GM10248 (cell line): ENCODE results near the gene MYADM.

Source experiments
- CTCF ChIA-PET: fragments of 300-600 bp; sonication (Branson Sonifier 250); formaldehyde crosslinking; extraction: SDS; loops from one replicate; lab custom pipeline; 2021; ENCODE audit warnings: antibody characterized with exemption; lab: Yijun Ruan, JAX
- POLR2A ChIA-PET: fragments of 350-650 bp; sonication (Branson Sonifier 250); formaldehyde crosslinking; extraction: SDS; loops from one replicate; lab custom pipeline; 2020; ENCODE audit warnings: antibody characterized with exemption; lab: Yijun Ruan, JAX
- DNase-seq: peaks from one replicate; pipeline ENCODE4 v3.0.0; 2012; ENCODE audit errors: extremely low spot score
- TF ChIP-seq, protein P1 (sequence below): IDR thresholded peaks from 2 replicates; pipeline ENCODE4 v1.5.1; 2012; ENCODE audit warnings: mild to moderate bottlenecking, low read depth; ENCODE audit errors: extremely low read depth, missing control alignments, control extremely low read depth

Gene MYADM

DNA sequence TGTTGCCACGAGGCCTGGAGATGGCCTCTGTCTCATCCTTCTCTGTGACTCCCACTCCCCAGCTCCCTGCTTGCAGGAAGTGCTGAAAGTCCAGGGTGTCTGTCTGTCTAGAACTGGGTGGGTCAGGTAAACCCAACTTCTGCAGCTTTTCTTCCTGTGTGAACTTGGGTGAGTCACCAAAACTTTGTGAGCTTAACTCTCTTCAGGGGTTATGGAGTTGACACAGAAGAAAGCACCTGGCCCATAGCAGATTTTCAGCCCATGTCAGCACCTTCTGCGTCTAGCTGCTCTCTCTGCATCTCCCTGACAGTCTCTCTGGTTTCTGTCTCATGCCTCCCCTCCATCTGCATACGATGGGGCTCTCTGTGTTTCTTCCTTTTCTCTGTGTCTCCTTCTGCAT lies 37.2 kb downstream of the MYADM start:
- POLR2A ChIA-PET: no interaction called here

DNA sequence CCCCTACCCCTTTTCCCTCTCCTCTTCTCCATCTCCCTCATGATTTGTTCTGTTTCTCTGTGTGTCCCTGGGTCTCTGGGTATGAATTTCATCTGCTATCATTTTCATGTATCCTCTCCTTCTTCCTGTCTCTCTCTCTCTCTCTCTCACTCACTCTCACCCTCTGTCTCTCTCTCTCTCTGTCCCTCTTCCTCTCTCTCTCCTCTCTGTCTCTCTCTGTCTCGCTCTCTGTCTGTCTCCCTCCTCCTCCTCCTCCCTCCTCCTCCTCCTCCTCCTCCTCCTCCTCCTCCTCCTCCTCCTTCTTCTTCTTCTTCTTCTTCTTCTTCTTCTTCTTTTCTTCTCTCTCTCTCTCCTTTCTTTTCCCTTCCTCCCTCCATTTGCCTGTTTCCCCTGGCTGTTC lies 38.1 kb downstream of the MYADM start:
- TF ChIP-seq, protein P1, sequence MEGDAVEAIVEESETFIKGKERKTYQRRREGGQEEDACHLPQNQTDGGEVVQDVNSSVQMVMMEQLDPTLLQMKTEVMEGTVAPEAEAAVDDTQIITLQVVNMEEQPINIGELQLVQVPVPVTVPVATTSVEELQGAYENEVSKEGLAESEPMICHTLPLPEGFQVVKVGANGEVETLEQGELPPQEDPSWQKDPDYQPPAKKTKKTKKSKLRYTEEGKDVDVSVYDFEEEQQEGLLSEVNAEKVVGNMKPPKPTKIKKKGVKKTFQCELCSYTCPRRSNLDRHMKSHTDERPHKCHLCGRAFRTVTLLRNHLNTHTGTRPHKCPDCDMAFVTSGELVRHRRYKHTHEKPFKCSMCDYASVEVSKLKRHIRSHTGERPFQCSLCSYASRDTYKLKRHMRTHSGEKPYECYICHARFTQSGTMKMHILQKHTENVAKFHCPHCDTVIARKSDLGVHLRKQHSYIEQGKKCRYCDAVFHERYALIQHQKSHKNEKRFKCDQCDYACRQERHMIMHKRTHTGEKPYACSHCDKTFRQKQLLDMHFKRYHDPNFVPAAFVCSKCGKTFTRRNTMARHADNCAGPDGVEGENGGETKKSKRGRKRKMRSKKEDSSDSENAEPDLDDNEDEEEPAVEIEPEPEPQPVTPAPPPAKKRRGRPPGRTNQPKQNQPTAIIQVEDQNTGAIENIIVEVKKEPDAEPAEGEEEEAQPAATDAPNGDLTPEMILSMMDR: no peak
- ChIA-PET POLR2A (no interaction called here), CTCF (interaction anchor here (1.3 kb wide), 1 partner anchor 119 kb away, joined by 3 read pairs; no protein-coding TSS in a partner anchor)
- no peak for DNase-seq

More for the DNA sequence above, 37.2 kb downstream of the MYADM start:
- TF ChIP-seq, protein P1: no peak
- no peak for DNase-seq
- CTCF ChIA-PET: interaction anchor here (1.0 to 1.1 kb wide), 2 partner anchors 13 to 32 kb away, joined by 3 read pairs; no protein-coding TSS in a partner anchor

DNA sequence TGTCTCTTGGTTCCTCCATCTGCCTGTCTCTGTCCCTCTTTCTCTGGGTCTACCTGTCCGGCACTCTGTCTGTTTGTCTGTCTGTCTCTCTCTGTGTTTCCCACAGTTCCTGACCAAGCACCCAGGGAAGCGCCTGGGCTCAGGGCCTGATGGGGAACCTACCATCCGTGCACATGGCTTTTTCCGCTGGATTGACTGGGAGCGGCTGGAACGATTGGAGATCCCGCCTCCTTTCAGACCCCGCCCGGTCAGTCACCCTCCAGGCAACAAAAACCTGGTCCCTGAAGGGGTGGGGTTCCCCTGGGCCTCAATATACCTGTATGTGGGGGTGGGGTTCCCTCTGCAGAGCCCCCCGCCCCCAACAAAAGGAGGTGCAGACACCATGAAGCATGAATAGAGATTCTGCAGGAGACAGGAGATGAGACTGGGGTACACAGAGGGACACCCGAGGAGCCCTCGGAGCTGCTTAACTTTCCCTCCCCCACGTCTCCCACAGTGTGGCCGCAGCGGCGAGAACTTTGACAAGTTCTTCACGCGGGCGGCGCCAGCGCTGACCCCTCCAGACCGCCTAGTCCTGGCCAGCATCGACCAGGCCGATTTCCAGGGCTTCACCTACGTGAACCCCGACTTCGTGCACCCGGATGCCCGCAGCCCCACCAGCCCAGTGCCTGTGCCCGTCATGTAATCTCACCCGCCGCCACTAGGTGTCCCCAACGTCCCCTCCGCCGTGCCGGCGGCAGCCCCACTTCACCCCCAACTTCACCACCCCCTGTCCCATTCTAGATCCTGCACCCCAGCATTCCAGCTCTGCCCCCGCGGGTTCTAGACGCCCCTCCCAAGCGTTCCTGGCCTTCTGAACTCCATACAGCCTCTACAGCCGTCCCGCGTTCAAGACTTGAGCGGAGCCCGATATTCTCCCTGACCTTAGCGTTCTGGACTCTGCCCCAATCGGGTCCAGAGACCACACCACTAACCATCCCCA lies 38.8 kb downstream of the MYADM start:
- POLR2A ChIA-PET: no interaction called here
- CTCF ChIA-PET: interaction anchor here (1.3 to 1.5 kb wide), 2 partner anchors 11 to 118 kb away, joined by 3 to 4 read pairs; no protein-coding TSS in a partner anchor
- TF ChIP-seq, protein P1: peak; percentile 69
- DNase-seq: peak; percentile 80

DNA sequence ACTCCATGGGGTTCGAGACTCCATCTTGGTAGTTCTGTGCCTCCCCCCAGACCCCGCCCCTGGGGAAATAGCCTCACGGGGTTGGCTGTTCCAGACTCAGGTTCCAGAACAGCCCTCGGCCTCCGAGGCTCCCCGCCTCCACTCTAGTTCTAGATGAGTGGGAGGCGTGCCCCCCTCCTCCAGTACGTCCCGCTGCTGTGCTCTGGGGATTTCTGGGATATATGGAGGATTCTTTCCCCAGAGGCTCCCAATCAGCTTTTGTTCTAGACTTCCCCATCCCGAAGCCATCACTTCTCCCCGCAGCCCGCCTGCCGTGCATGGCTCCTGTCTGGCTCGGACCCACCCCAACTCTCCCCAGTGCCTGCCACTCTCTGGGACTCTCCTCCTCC lies 39.5 kb downstream of the MYADM start:
- ChIA-PET CTCF (interaction anchor here (1.3 to 1.5 kb wide), 2 partner anchors 10 to 117 kb away, joined by 3 to 4 read pairs; no protein-coding TSS in a partner anchor), POLR2A (no interaction called here)
- TF ChIP-seq, protein P1: no peak
- no peak for DNase-seq

DNA sequence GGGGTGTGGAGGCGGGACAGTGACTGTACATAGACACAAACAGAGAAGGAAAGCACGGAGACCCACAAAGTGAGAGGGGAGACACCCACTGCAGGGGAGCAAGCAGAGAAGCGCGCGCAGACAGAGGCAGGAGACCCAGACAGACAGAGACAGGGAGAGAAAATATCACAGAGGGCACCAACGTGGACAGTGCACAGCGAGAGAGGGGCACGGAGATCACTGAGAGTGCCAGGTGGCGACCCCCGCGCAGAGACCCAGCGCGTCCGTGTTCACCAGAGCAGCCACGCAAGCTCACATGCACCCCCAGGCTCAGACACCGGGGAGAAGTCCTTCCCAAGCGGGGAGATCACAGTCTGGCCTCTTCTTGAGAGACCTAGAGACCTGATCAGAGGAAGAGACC lies 40.0 kb downstream of the MYADM start:
- TF ChIP-seq, protein P1: no peak
- ChIA-PET POLR2A (no interaction called here), CTCF (interaction anchor here (1.5 kb wide), 1 partner anchor 9 kb away, joined by 4 read pairs; no protein-coding TSS in a partner anchor)
- no peak for DNase-seq

DNA sequence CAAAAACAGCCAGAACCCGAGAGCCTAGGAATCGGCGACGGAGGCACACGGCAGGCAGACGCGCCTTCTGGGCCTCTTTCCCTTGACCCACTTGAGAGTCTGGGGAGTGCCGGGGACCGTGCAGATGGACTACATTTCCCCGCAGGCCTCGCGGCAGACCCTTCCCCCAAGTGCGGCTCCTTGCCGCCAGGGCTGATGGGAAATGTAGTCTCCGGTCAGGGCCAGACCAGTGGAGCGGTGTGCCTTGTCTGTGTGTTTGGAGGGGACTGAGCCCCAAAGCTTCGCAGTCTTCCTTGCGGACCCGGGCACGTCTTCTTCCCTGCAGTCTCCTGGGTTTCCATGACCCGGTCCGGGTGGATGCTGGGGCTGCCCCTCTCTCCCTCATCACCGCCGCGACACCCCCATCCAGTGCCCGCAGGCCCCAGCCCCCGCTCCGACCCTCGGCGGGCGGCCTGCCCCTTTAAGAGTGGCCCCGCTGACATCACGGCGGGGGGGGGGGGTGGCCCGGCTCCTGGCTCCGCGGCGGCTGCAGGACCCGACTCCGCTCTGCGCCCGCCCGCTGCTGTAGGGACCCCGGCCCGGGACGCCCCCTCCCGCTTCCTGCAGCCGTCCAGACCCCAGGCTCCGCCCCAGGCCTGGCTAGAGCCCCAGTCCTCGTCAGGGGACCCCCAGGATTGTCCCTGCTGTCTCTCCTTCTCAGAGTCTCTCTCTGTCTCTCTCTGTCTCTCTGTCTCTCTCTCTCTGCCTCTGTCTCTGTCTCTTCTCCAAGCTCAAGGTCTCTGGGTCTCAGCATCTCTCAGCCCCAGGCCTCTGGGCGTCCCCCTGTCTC lies 40.6 kb downstream of the MYADM start:
- POLR2A ChIA-PET: no interaction called here

More for the DNA sequence above, 40.6 kb downstream of the MYADM start:
- TF ChIP-seq, protein P1: no peak
- DNase-seq: peak; percentile 55
- CTCF ChIA-PET: interaction anchor here (1.5 kb wide), 1 partner anchor 9 kb away, joined by 4 read pairs; no protein-coding TSS in a partner anchor
